Left renal pelvis (tissue), 4 donors: Measurements from ENCODE around the gene TSPAN31. TPM values are rescaled to one million over a fixed set of nuclear protein-coding genes. Genes with fewer than 3 reads are reported as not detected.
"Not testable (repeated sequence)": the region's sequence is repeated elsewhere in the genome, so short reads cannot be mapped to it uniquely, and the experiment has no call there.

Experiments
- DNase-seq, 4 donors: peaks; one replicate each; pipeline ENCODE4 v3.0.0-alpha.2; 2013; ENCODE audit warnings: low read depth in 4 of 4, low spot score in 3 of 4
- polyA plus RNA-seq, 4 donors: library from polyadenylated mRNA; unstranded; fragments of 120-200 nt; gene quantifications; one replicate each; pipeline ENCODE4 v1.2.1, GENCODE V29; 2013; ENCODE audit not compliant: insufficient read length in 4 of 4

The TSPAN31 gene
- 100 to 1,000 TPM in 2 of 4 donors, 10 to 100 TPM in 2; 67.7 to 108 (median 102) TPM for polyA plus RNA-seq

GRCh38 chr12:57744777-57745484, at the start of gene TSPAN31:
Gene TSPAN31 (plus strand): TSS chr12:57745039. CDS start chr12:57745155, 116 bp downstream.
- DNase-seq: peak; percentile 96 to 98 (median 97)

- no peak for DNase-seq
Measured at GRCh38 chr12:57695770-57696432, 48.9 kb upstream of the TSPAN31 start.

- DNase-seq: no peak
Measured at GRCh38 chr12:57697076-57697475, 47.8 kb upstream of the TSPAN31 start.

GRCh38 chr12:57698414-57698813, 46.4 kb upstream of the TSPAN31 start:
- no peak for DNase-seq

GRCh38 chr12:57700317-57700716, 44.5 kb upstream of the TSPAN31 start:
- DNase-seq: no peak

- no peak for DNase-seq
Measured at GRCh38 chr12:57707250-57707649, 37.6 kb upstream of the TSPAN31 start.

- DNase-seq: no peak
Measured at GRCh38 chr12:57708296-57708695, 36.5 kb upstream of the TSPAN31 start.

GRCh38 chr12:57712701-57713100, 32.1 kb upstream of the TSPAN31 start:
- no peak for DNase-seq

- DNase-seq: no peak
Measured at GRCh38 chr12:57713209-57713608, 31.6 kb upstream of the TSPAN31 start.

- not testable (repeated sequence) for DNase-seq
Measured at GRCh38 chr12:57715036-57715748, 29.6 kb upstream of the TSPAN31 start.

- DNase-seq: no peak
Measured at GRCh38 chr12:57715786-57716185, 29.1 kb upstream of the TSPAN31 start.

GRCh38 chr12:57716305-57716704, 28.5 kb upstream of the TSPAN31 start:
- no peak for DNase-seq

GRCh38 chr12:57717131-57717530, 27.7 kb upstream of the TSPAN31 start:
- no peak for DNase-seq

GRCh38 chr12:57717846-57718640, 26.8 kb upstream of the TSPAN31 start:
- no peak for DNase-seq

- no peak for DNase-seq
Measured at GRCh38 chr12:57718641-57719528, 26.0 kb upstream of the TSPAN31 start.

GRCh38 chr12:57719777-57720605, 24.8 kb upstream of the TSPAN31 start:
- no peak for DNase-seq

- DNase-seq: no peak
Measured at GRCh38 chr12:57720606-57721595, 23.9 kb upstream of the TSPAN31 start.
